NT2/D1 (cell line): ENCODE results near the gene ZNF600.
"Not testable (repeated sequence)": the region's sequence is repeated elsewhere in the genome, so short reads cannot be mapped to it uniquely, and the experiment has no call there.

Source experiments
- DNase-seq: peaks from one replicate; pipeline ENCODE4 v3.0.0-alpha.2; 2011; ENCODE audit warnings: low read depth, low spot score
- H3K27me3 ChIP-seq: 2 replicates; pipeline ENCODE4 v1.6.0; 2011; ENCODE audit warnings: mild to moderate bottlenecking; ENCODE audit not compliant: insufficient read length, insufficient read depth
- H3K36me3 ChIP-seq: 2 replicates; pipeline ENCODE4 v1.6.1; 2011; ENCODE audit warnings: mild to moderate bottlenecking, low read length, mixed read lengths; ENCODE audit not compliant: insufficient read depth, insufficient read length
- H3K4me1 ChIP-seq: 2 replicates; pipeline ENCODE4 v1.5.1; 2011; ENCODE audit not compliant: insufficient read depth, insufficient read length
- H3K4me3 ChIP-seq: 2 replicates; pipeline ENCODE4 v1.5.1; 2011; ENCODE audit warnings: low read depth; ENCODE audit not compliant: insufficient read length
- H3K9ac ChIP-seq: 2 replicates; pipeline ENCODE4 v1.6.0; 2011; ENCODE audit warnings: low read depth; ENCODE audit not compliant: insufficient read length
- H3K9me3 ChIP-seq: 2 replicates; pipeline ENCODE4 v1.5.1; 2011; ENCODE audit warnings: mild to moderate bottlenecking, low read length; ENCODE audit not compliant: insufficient read depth
- SUZ12 ChIP-seq: IDR thresholded peaks from 2 replicates; pipeline ENCODE4 v1.6.1; 2011; ENCODE audit not compliant: insufficient read length, insufficient read depth; ENCODE audit errors: extremely low read depth
- YY1 ChIP-seq: IDR thresholded peaks from 2 replicates; pipeline ENCODE4 v1.6.1; 2011; ENCODE audit not compliant: insufficient read length, insufficient read depth
- ZNF274 ChIP-seq: IDR thresholded peaks from 2 replicates; pipeline ENCODE4 v1.6.1; 2011; ENCODE audit warnings: mild to moderate bottlenecking, low read depth, low read length

ZNF600 gene

GRCh38 chr19:52722062-52723003 lies 64.3 kb downstream of the ZNF600 start:
- Histone ChIP-seq H3K36me3 (peaks cover 54% of the 10 kb centered on the region), H3K4me3 (no peak overlapping the region), H3K9me3 (peaks cover 55% of the 10 kb centered on the region), H3K4me1 (peaks cover under 1% of the 10 kb centered on the region), H3K27me3 (no peaks in the 10 kb centered on the region), H3K9ac (no peak overlapping the region)
- TF ChIP-seq SUZ12 (no peak), ZNF274 (no peak), YY1 (no peak)
- DNase-seq, result no peak

- not testable (repeated sequence) for H3K4me1 ChIP-seq, H3K9ac ChIP-seq, H3K4me3 ChIP-seq, DNase-seq, H3K27me3 ChIP-seq
- Histone ChIP-seq H3K36me3 (peaks cover 50% of the 10 kb centered on the region), H3K9me3 (peaks cover 53% of the 10 kb centered on the region)
Observed at GRCh38 chr19:52720541-52720940, 66.0 kb downstream of the ZNF600 start.

- Histone ChIP-seq H3K4me3 (no peak overlapping the region), H3K9ac (no peak overlapping the region), H3K36me3 (peaks cover 58% of the 10 kb centered on the region), H3K9me3 (peaks cover 27% of the 10 kb centered on the region), H3K27me3 (no peaks in the 10 kb centered on the region), H3K4me1 (peaks cover 3% of the 10 kb centered on the region)
- TF ChIP-seq SUZ12, result no peak
- TF ChIP-seq ZNF274, result no peak
- no peak for TF ChIP-seq YY1
- peak; percentile 75 for DNase-seq
Observed at GRCh38 chr19:52716522-52716921, 70.1 kb downstream of the ZNF600 start.

- H3K9ac ChIP-seq, result peak overlapping the region; percentile 50
- H3K36me3 ChIP-seq, result peaks cover 58% of the 10 kb centered on the region
- H3K4me3 ChIP-seq, DNase-seq, H3K4me1 ChIP-seq, H3K27me3 ChIP-seq: not testable (repeated sequence)
- peaks cover 21% of the 10 kb centered on the region for H3K9me3 ChIP-seq
Observed at GRCh38 chr19:52715902-52716301, 70.7 kb downstream of the ZNF600 start.

GRCh38 chr19:52715330-52715729 lies 71.3 kb downstream of the ZNF600 start:
- Histone ChIP-seq H3K9me3 (peaks cover 15% of the 10 kb centered on the region), H3K36me3 (peaks cover 58% of the 10 kb centered on the region)
- not testable (repeated sequence) for H3K27me3 ChIP-seq, H3K4me1 ChIP-seq, H3K4me3 ChIP-seq, DNase-seq, H3K9ac ChIP-seq
